ENCODE data around the gene GFOD1.

- TF ChIP-seq, protein P1, sequence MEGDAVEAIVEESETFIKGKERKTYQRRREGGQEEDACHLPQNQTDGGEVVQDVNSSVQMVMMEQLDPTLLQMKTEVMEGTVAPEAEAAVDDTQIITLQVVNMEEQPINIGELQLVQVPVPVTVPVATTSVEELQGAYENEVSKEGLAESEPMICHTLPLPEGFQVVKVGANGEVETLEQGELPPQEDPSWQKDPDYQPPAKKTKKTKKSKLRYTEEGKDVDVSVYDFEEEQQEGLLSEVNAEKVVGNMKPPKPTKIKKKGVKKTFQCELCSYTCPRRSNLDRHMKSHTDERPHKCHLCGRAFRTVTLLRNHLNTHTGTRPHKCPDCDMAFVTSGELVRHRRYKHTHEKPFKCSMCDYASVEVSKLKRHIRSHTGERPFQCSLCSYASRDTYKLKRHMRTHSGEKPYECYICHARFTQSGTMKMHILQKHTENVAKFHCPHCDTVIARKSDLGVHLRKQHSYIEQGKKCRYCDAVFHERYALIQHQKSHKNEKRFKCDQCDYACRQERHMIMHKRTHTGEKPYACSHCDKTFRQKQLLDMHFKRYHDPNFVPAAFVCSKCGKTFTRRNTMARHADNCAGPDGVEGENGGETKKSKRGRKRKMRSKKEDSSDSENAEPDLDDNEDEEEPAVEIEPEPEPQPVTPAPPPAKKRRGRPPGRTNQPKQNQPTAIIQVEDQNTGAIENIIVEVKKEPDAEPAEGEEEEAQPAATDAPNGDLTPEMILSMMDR (conservative IDR thresholded peaks at IDR 0.05 in 1 of 2, IDR thresholded peaks at IDR 0.05 in 1 of 2; ENCODE audit: low read depth in 1 of 2, low read length in 2 of 2) = no peak
- TF ChIP-seq EZH2 (IDR thresholded peaks at IDR 0.05; ENCODE audit: low read length, missing control alignments) = no peak
Observed at GRCh38 chr6:13412211-13412610, 75.2 kb downstream of the GFOD1 start.

Measured in fibroblast of lung (primary cell).